Nucleus accumbens (tissue), 56 donors: ENCODE results near the gene NRBP1.
A peak's percentile ranks its signal among the peaks of the same experiment; 100 is the strongest.

Experiments used
- DNase-seq, 56 donors: peaks; one replicate each; lab custom pipeline; 2025; lab: John Stamatoyannopoulos, UW

Gene NRBP1

GRCh38 chr2:27428213-27428977 lies at the start of gene NRBP1:
Gene NRBP1 (plus strand): TSS chr2:27428631. CDS start chr2:27433274, 4,643 bp downstream.
- peak; percentile 57 to 97 (median 89) for DNase-seq

GRCh38 chr2:27378809-27379290 lies 49.6 kb upstream of the NRBP1 start:
- DNase-seq = no peak

GRCh38 chr2:27379383-27379835 lies 49.0 kb upstream of the NRBP1 start:
- no peak for DNase-seq

GRCh38 chr2:27379836-27380625 lies 48.4 kb upstream of the NRBP1 start:
- peak in 31 of 56 donors; percentile 53 to 89 (median 76) for DNase-seq

GRCh38 chr2:27380626-27381545 lies 47.5 kb upstream of the NRBP1 start, which contains the start of gene ZNF513:
Gene ZNF513 (minus strand): TSS chr2:27380734. CDS start chr2:27380526, 208 bp downstream.
- peak; percentile 81 to 98 (median 96) for DNase-seq

- DNase-seq = no peak
Measured at GRCh38 chr2:27381577-27382181, 46.8 kb upstream of the NRBP1 start.

GRCh38 chr2:27390822-27391679 lies 37.4 kb upstream of the NRBP1 start:
- DNase-seq = no peak

- DNase-seq = no peak
Measured at GRCh38 chr2:27393225-27393624, 35.2 kb upstream of the NRBP1 start.

GRCh38 chr2:27398962-27399361 lies 29.5 kb upstream of the NRBP1 start:
- no peak for DNase-seq

- no peak for DNase-seq
Measured at GRCh38 chr2:27400348-27401135, 27.9 kb upstream of the NRBP1 start.

GRCh38 chr2:27407798-27408491 lies 20.5 kb upstream of the NRBP1 start:
- peak in 3 of 56 donors; percentile 3 to 17 (median 4) for DNase-seq

- DNase-seq = peak in 2 of 56 donors; percentile 39 to 53
Measured at GRCh38 chr2:27408601-27409320, 19.7 kb upstream of the NRBP1 start.

GRCh38 chr2:27409321-27410073 lies 18.9 kb upstream of the NRBP1 start, which contains the start of gene PPM1G:
Gene PPM1G (minus strand): TSS chr2:27409591. CDS start chr2:27409422, 169 bp downstream.
- DNase-seq = peak; percentile 12 to 97 (median 90)

GRCh38 chr2:27412419-27413152 lies 15.8 kb upstream of the NRBP1 start:
- no peak for DNase-seq

- DNase-seq = no peak
Measured at GRCh38 chr2:27416151-27416550, 12.3 kb upstream of the NRBP1 start.
